ENCODE measurements around the gene CDX2. TPM values are rescaled to one million over a fixed set of nuclear protein-coding genes. Genes with fewer than 3 reads are reported as not detected.

The CDX2 gene
- total RNA-seq, 2 experiments from 2014 or later, result not detected

- ChIA-PET POLR2A (no interaction called here), CTCF (interaction anchor here (0.7 to 1.5 kb wide), 7 partner anchors 10 to 572 kb away, joined by 3 to 11 read pairs (median 3); no protein-coding TSS in a partner anchor)
- Mint-ChIP-seq H3K4me1 (ENCODE audit: low read depth) (no peaks in the 10 kb centered on the region), H3K27me3 (peaks cover 37% of the 10 kb centered on the region), H3K36me3 (ENCODE audit: low read depth) (no peaks in the 10 kb centered on the region), H3K4me3 (no peak overlapping the region), H3K27ac (no peak overlapping the region), H3K9me3 (no peaks in the 10 kb centered on the region)
- DNase-seq (no peak), ATAC-seq (no peak)
- TF ChIP-seq CTCF (IDR thresholded peaks at IDR 0.05), result no peak
- intact Hi-C loops (cut with micrococcal nuclease), result no loop called here
Observed at GRCh38 chr13:27933118-27933517, 36.0 kb downstream of the CDX2 start.

GRCh38 chr13:27929868-27930267 is 39.2 kb downstream of the CDX2 start:
- ATAC-seq (no peak), DNase-seq (no peak)
- no peak for TF ChIP-seq CTCF (IDR thresholded peaks at IDR 0.05)
- peaks cover 67% of the 10 kb centered on the region for H3K27me3 Mint-ChIP-seq
- intact Hi-C loops (cut with micrococcal nuclease), result loop anchor here (5.0 to 10.0 kb wide), 2 partner anchors 37 to 135 kb away; partner anchors contain the start of genes CDX2 and GSX1
- peaks cover 23% of the 10 kb centered on the region for H3K4me1 Mint-ChIP-seq (ENCODE audit: low read depth)
- no peak overlapping the region for H3K4me3 Mint-ChIP-seq
- H3K9me3 Mint-ChIP-seq, result no peaks in the 10 kb centered on the region
- ChIA-PET CTCF (interaction anchor here (1.4 to 6.0 kb wide), 2 partner anchors 24 to 53 kb away, joined by 5 to 32 read pairs; no protein-coding TSS in a partner anchor), POLR2A (no interaction called here)
- H3K36me3 Mint-ChIP-seq (ENCODE audit: low read depth), result no peaks in the 10 kb centered on the region
- H3K27ac Mint-ChIP-seq, result no peak overlapping the region

DNA sequence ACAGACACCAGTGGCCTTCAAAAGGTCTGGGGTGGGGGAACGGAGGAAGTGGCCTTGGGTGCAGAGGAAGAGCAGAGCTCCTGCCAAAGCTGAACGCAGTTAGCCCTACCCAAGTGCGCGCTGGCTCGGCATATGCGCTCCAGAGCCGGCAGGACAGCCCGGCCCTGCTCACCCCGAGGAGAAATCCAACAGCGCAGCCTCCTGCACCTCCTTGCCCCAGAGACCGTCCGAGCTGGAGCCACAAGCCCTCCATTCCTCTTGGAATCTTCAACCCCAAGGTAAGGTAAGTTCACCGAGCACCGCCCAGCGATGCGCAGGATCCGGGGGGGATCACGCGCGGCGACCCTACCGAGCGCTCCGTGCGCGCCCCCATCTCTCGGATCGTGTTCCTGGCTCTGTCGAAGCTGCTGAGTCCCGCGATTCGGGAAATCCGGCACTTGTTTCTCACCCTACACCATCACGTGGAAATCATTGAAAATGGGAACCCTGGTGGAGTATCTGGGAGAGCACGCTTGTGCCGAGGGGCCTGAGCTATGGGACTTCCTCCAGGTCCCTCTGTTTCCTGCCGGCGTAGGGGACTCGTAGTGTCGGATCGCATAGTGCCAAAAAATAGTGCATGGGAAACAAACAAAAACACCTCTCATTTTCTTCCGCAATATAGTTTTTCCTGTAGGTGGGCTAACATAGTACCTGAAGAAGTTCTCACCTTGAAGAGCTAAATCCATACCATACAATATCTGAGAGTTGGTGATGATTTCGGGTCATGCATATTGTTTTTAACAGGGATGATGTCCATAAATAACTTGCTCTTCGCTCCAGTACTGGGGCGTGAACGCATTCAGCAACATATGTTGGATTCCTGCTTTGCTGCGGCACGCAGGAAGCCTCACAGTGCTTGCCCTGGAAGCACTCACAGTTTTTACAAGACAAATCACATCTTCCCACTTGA is 40.0 kb downstream of the CDX2 start:
- peaks cover 70% of the 10 kb centered on the region for H3K27me3 Mint-ChIP-seq
- POLR2A ChIA-PET, result no interaction called here
- H3K4me1 Mint-ChIP-seq (ENCODE audit: low read depth), result peaks cover 26% of the 10 kb centered on the region

DNA sequence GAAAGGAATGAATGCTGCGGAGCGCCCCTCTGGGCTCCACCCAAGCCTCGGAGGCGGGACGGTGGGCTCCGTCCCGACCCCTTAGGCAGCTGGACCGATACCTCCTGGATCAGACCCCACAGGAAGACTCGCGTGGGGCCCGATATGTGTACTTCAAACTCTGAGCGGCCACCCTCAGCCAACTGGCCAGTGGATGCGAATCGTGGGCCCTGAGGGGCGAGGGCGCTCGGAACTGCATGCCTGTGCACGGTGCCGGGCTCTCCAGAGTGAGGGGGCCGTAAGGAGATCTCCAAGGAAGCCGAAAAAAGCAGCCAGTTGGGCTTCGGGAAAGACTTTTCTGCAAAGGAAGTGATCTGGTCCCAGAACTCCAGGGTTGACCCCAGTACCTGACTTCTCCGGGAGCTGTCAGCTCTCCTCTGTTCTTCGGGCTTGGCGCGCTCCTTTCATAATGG is 40.7 kb downstream of the CDX2 start:
- intact Hi-C loops (cut with micrococcal nuclease), result loop anchor here (5.0 to 10.0 kb wide), 2 partner anchors 39 to 134 kb away; partner anchors contain the start of genes CDX2 and GSX1
- Mint-ChIP-seq H3K27ac (no peak overlapping the region), H3K36me3 (ENCODE audit: low read depth) (no peaks in the 10 kb centered on the region), H3K4me1 (ENCODE audit: low read depth) (peaks cover 26% of the 10 kb centered on the region), H3K4me3 (no peak overlapping the region), H3K9me3 (no peaks in the 10 kb centered on the region), H3K27me3 (peaks cover 76% of the 10 kb centered on the region)
- no peak for TF ChIP-seq CTCF (IDR thresholded peaks at IDR 0.05)
- POLR2A ChIA-PET, result interaction anchor here (0.6 to 1.7 kb wide), 3 partner anchors 26 to 923 kb away, joined by 3 to 5 read pairs (median 3); no protein-coding TSS in a partner anchor
- CTCF ChIA-PET, result interaction anchor here (6.0 kb wide), 1 partner anchor 26 kb away, joined by 32 read pairs; no protein-coding TSS in a partner anchor
- no peak for DNase-seq
- no peak for ATAC-seq

More for the DNA sequence above, 40.0 kb downstream of the CDX2 start:
- H3K27ac Mint-ChIP-seq, result no peak overlapping the region
- ATAC-seq (no peak), DNase-seq (no peak)
- CTCF ChIA-PET, result interaction anchor here (1.0 to 6.0 kb wide), 2 partner anchors 25 to 60 kb away, joined by 4 to 32 read pairs; no protein-coding TSS in a partner anchor
- TF ChIP-seq CTCF (IDR thresholded peaks at IDR 0.05), result no peak
- H3K36me3 Mint-ChIP-seq (ENCODE audit: low read depth), result no peaks in the 10 kb centered on the region
- intact Hi-C loops (cut with micrococcal nuclease), result loop anchor here (5.0 to 10.0 kb wide), 2 partner anchors 38 to 134 kb away; partner anchors contain the start of genes CDX2 and GSX1
- no peaks in the 10 kb centered on the region for H3K9me3 Mint-ChIP-seq
- H3K4me3 Mint-ChIP-seq, result no peak overlapping the region

All from activated CD8-positive, alpha-beta T cell treated with anti-CD3 and anti-CD28 coated beads for 36 hours (primary cell).